Measurements from ENCODE around the gene LHX5. TPM values are rescaled to one million over a fixed set of nuclear protein-coding genes. Genes with fewer than 3 reads are reported as not detected.

The LHX5 gene
- total RNA-seq, 1 experiment from 2014 or later, result 1.9 TPM

DNA sequence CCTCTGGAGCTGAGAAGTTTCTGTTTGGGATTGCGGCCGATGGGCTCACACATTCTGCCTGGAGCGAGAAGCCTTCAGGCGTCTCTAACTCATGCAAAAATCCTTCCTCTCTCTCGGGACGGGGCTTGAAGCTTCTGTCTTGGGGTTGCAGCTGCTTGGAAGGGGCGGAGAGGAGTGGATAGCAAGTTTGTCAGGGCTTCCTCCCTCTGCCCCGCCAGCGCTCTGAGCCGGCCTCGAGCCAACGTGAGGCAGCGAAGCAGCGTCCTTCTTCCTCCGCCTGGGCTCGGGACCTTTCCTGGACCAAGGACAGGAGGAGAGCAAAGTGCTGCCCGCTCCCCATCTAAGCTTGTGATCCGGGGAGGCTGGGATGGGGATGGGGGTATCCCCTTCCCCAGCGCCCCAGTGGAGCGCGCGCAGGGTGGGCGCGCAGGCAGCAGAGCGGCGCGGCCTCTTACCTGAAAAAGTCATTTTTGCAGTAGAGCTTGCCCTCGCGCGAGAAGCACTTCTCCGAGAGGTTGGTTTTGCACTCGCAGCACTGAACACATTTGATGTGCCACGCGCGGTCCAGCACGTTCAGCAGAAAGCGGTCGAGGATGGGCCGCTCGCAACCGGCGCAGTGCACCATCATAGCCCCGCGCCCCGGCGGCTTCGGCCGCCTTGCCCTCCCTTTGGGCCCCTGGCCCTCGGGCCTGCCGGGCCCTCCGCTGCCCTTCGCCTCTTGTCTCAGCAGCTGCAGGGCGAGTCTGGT lies 626 bp downstream of the LHX5 start:
- Histone ChIP-seq H4K8ac (replicated peaks; ENCODE audit: insufficient read length, low read depth, low read length) (no peak overlapping the region), H3K4me1 (ENCODE audit: insufficient read depth, low read length) (no peaks in the 10 kb centered on the region; the same call in 1 of the 2 replicates), H2BK20ac (ENCODE audit: low read depth, low read length, poor library complexity, severe bottlenecking) (no peak overlapping the region), H3K27ac (ENCODE audit: insufficient read length, low read depth, low read length) (no peak overlapping the region), H3K4ac (ENCODE audit: low read depth, low read length) (no peak overlapping the region), H3K56ac (ENCODE audit: insufficient read length, low read depth, low read length) (no peak overlapping the region), H3K79me1 (ENCODE audit: insufficient read depth, low read depth, low read length, poor library complexity, severe bottlenecking) (no peaks in the 10 kb centered on the region), H3K18ac (ENCODE audit: insufficient read length, low read depth, low read length) (peak overlapping the region; percentile 17), H2BK15ac (ENCODE audit: low read depth, low read length) (no peak overlapping the region), H3K4me2 (ENCODE audit: insufficient read depth, insufficient read length, low read length) (peak overlapping the region; percentile 79), H3K23ac (ENCODE audit: insufficient read length, low read depth, low read length) (no peak overlapping the region), H3K79me2 (ENCODE audit: insufficient read depth, low read length) (no peaks in the 10 kb centered on the region), H3T11ph (ENCODE audit: low read length) (no peak overlapping the region), H2BK12ac (ENCODE audit: insufficient read length, low read depth, low read length) (no peak overlapping the region), H4K5ac (ENCODE audit: insufficient read length, low read depth, low read length) (no peak overlapping the region), H3K9me3 (ENCODE audit: control insufficient read depth, low read depth, low read length) (no peaks in the 10 kb centered on the region), H2BK5ac (ENCODE audit: insufficient read length, low read length) (no peak overlapping the region), H2BK120ac (ENCODE audit: low read depth, low read length, poor library complexity, severe bottlenecking) (peak overlapping the region; percentile 82), H3K23me2 (ENCODE audit: insufficient read length, low read depth, low read length, poor library complexity, severe bottlenecking) (peaks cover 25% of the 10 kb centered on the region), H2AFZ (ENCODE audit: low read length) (no peak overlapping the region), H4K91ac (ENCODE audit: insufficient read length, low read depth, low read length) (no peak overlapping the region), H3K14ac (ENCODE audit: insufficient read depth, low read length) (peak overlapping the region; percentile 28; the same call in 1 of the 2 replicates), H3K9ac (ENCODE audit: extremely low read depth, insufficient read length, low read length) (no peak overlapping the region), H3K27me3 (ENCODE audit: insufficient read depth, low read length) (peaks cover 99% of the 10 kb centered on the region), H4K20me1 (ENCODE audit: control insufficient read depth, insufficient read depth, insufficient read length) (no peaks in the 10 kb centered on the region), H2AK5ac (ENCODE audit: insufficient read length, low read length) (no peak overlapping the region)
- H3K27me3 Mint-ChIP-seq (ENCODE audit: low read depth), result peaks cover 100% of the 10 kb centered on the region
- no CpG with 5 or more reads among the region's 53 CpGs for WGBS (ENCODE audit: extremely low coverage, insufficient read length, low lambda C conversion rate)
- H3K4me1 Mint-ChIP-seq, result peaks cover 63 to 78% of the 10 kb centered on the region in 2 experiments
- H3K4me3 Mint-ChIP-seq, result peak overlapping the region; percentile 35 to 68
- H3K9me3 Mint-ChIP-seq, result peaks cover 0 to 7% of the 10 kb centered on the region in 2 experiments; a peak in 2 of 5 replicates
- H3K36me3 Mint-ChIP-seq (ENCODE audit: insufficient read depth in 1 of 3, low read depth in 3 of 3), result peaks cover 0 to 26% (median 0%) of the 10 kb centered on the region in 3 experiments; a peak in 4 of 7 replicates
- no peak overlapping the region for H3K27ac Mint-ChIP-seq
- TF ChIP-seq, protein P1, sequence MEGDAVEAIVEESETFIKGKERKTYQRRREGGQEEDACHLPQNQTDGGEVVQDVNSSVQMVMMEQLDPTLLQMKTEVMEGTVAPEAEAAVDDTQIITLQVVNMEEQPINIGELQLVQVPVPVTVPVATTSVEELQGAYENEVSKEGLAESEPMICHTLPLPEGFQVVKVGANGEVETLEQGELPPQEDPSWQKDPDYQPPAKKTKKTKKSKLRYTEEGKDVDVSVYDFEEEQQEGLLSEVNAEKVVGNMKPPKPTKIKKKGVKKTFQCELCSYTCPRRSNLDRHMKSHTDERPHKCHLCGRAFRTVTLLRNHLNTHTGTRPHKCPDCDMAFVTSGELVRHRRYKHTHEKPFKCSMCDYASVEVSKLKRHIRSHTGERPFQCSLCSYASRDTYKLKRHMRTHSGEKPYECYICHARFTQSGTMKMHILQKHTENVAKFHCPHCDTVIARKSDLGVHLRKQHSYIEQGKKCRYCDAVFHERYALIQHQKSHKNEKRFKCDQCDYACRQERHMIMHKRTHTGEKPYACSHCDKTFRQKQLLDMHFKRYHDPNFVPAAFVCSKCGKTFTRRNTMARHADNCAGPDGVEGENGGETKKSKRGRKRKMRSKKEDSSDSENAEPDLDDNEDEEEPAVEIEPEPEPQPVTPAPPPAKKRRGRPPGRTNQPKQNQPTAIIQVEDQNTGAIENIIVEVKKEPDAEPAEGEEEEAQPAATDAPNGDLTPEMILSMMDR (conservative IDR thresholded peaks at IDR 0.05), result no peak
- peak; percentile 72 for DNase-seq
